Left hindlimb (tissue), 1 donor: ENCODE measurements around the gene TRPC1.
"Not testable (repeated sequence)": the region's sequence is repeated elsewhere in the genome, so short reads cannot be mapped to it uniquely, and the experiment has no call there.

Experiments
- DNase-seq: peaks from one replicate; pipeline ENCODE4 v3.0.0-alpha.2; 2018

TRPC1 gene

GRCh38 chr3:142723968-142724681 lies at the start of gene TRPC1:
Gene TRPC1, plus strand, starts transcription at chr3:142724034. Its CDS starts 526 bp downstream, at chr3:142724560.
- DNase-seq, result peak; percentile 90

GRCh38 chr3:142676151-142676550 lies 47.7 kb upstream of the TRPC1 start:
- no peak for DNase-seq

DNA sequence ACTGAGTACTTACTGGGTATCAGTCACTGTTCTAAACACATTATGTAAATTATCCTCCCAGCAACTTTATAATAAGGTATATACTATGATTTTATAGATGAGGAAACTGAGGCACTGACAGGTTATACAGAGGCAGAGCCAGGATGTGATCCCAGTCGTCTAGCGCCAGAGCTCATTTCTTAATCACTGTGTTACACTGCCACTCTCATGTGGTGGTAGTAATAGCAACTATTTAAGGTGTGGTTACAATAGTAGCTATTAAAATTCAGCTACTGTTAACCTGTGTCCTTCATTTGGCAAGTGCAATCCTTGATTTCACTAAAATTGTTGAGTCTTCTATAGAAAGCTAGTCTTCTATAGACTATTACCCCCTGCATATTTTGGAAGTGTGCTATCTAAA lies 43.1 kb upstream of the TRPC1 start:
- no peak for DNase-seq

DNA sequence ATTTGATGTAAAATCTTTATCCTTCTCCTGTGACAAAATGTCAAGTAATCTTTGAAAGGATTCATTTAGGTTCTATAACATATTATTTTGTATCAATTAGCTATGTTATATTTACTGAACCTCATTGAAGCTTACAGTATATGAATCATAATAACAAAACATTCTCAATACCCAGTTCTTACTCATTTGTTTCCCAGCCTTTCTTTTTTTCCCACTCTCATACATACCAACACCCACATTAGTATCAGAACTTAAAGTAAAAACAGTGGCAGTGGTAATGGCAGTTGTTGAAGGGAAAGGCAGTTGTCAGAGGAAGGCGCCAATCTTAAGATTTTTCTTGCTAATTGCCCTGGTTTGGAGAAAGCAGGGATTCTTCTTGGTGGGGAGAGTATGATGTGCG lies 33.2 kb upstream of the TRPC1 start:
- no peak for DNase-seq

GRCh38 chr3:142691527-142691926 lies 32.3 kb upstream of the TRPC1 start:
- DNase-seq, result no peak

DNA sequence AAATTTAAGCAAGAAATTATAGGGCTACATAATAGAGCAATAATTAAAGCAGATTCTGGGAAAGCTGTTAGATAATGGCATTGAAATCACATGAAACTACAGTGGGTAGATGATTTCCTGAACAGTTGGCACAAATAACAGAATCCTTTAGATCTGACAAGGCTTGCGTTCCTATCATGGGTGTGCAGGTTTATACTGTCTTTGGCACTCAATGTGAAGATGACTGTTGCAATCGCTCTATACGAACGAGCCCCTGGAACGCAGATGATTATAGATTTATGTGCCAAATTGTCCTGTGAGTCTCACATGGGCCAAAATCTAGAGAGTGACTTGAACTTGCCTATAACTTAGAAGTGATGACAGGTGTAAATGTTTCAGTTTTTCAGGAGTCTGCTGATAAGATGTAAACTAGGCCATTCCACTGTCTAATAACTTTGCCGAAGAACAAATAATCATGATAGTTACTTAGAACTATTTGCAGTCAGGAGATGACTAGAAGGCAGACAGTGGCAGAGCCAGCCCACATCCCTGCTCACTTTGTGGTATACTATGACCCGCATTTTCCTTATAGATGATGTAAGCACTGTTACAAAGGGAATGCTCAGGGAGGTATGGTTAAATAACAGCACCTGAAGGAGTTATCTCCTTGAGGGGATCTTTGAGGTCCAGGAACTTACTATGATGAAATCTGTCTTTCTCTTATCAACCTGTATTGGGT lies 30.5 kb upstream of the TRPC1 start:
- DNase-seq, result no peak

DNA sequence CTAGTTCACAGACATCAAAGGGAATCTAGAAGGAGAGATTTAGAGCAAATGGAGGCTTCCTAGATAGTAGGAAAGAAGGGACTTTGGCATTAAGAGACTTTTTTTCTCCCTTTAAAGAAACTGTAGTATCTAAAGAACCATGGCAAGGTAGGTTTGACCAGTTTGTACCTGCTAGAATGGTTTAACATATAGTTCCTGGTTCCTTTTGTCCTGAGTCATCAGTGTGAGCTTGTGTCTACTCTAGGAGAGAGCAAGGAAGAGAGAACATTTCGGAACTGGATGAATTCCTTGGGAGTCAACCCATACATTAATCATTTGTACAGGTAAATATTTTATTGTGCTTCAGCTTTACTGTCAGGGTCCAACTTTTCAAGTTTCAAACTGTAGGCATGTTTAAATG lies 29.6 kb upstream of the TRPC1 start:
- no peak for DNase-seq

DNA sequence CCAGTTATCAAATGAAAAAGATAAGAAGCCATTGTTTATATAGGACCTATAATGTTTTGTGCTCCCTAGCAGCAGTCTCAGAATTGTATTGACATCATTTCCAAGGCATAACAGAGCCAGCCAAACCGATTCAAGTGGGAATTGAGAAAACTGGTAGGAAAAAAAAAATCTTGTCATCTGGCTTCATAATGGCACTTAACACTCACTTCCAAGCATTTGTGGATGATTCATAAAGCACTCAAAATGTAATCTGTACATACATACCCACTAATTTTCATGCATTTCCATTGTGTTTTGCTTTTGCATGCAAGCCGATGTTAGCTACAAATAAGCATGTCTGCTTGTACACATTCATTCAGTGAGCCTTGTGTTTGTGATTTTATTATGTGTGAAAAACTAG lies 18.6 kb upstream of the TRPC1 start:
- DNase-seq, result no peak

DNA sequence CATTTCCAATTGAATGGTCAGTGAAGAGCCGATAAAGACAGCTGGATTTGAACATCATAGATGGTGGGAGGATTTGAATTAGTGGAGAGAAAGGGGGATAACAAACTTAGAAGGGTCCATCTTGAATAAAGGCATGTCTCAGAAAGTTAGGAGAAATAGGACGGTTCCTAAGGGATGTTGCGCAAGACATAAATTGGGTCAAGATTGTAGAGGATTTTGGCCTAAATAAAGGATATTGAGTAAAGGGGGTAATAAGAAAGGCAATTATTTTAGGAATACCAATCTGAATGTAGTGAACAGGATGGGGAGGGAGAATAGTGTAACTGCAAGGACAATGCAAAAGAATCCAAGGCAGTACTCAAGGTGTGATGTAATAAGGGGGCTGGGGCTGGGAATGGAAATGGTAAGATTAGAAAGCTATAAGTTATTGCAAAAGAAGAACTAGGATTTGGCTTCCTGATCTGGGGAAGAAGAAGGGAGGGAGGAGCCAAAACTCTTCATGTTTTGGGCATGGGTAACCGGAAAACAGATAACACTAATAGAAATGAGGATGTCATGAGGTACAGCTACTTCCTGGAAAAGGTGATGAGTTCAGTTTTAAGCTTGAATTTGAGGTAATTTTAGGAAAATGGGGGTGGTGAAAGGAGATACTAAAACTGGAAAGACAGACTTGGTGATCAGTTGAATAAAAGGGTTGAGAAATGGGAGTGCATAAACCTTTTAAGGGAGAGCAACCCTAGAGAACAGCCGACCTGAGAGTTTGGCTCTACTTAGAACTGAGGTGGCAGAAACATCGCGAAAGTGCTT lies 17.3 kb upstream of the TRPC1 start:
- no peak for DNase-seq

GRCh38 chr3:142709207-142709606 lies 14.6 kb upstream of the TRPC1 start:
- no peak for DNase-seq

DNA sequence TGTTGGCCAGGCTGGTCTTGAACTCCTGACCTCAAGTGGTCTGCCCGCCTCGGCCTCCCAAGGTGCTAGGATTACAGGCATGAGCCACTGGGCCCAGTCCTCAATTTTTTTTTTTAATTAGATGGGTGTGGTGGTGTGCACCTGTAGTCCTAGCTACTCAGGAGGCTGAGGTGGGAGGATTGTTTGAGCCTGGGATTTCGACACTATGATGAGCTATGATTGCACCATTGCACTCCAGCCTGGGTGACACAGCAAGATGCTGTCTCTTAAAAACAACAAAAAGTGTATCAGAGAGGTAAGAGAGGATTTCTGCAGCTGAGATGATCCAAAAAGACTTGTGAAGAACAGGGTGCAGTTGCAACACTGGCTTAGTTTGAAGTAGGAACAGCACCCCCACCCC lies 9.0 kb upstream of the TRPC1 start:
- not testable (repeated sequence) for DNase-seq

GRCh38 chr3:142716102-142716501 lies 7.7 kb upstream of the TRPC1 start:
- DNase-seq, result no peak

- DNase-seq, result no peak
These were observed 218 bp upstream of the TRPC1 start for GRCh38 chr3:142723665-142723967.

DNA sequence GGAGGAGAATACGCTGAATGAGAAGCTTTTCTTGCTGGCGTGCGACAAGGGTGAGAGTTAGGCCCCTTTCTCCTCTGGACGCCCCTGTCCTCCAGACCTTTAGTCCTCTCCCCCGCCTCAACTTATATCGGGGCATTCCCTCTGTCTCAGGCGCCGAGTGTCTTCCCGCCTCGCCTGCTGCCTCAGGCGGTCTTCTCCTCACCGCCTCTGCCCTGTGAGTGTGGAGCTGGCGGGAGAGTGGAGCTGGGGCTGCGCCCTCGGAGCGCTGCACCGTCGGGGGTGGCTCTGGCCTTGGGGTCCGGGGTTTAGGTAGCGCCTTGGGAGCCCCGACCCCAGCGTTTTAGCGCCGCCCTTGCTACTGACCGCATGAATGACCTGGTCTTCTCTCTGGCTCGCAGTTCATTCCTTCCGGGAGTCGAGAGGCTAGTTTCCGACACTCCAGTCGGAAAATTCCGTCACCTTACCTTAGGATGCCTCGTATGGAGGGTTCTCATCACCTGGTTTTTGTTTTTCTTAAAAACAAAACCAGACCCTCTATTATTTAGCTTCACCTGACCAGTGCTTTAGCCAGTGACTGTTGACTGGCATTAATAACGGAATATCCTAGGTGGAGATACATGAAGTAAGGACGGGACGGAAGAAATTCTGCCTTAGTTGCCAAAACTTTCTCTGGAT lies 985 bp downstream of the TRPC1 start:
- DNase-seq, result peak; percentile 66

DNA sequence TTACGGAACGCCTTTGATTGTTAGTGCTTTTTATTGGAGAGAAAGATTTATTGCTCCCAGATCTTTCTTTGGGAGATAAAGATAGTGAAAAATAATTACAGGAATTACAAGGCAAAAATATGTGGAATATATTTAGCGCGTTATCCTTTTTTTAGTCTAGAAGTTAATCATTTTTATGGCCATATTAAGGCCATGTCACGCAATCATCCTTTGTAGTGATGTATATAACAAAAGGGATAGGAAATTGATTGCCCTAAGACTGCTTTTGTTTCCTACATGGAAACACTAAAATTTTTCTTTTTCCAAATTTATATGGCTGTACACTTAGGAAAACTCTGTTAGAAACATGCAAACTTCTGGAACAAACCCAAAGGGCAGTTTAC lies 1.5 kb downstream of the TRPC1 start:
- no peak for DNase-seq

DNA sequence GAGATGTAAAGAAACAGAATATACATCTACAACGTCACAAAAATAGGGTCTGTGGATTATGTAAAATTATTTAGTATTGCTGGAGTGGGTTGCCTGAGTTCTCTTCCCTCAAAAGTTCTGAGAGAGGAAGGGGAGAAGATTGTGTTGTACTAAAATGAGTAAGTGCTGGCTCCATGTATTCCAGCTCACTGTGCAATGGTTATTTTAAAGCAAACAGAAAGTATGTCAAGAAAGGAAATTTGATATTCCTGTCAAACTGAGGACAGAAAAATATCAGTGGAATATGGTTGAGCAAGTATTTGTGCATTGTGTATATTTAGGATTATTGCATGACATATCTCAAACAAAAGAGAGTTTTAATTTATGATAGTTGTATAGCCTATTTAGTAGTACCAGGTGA lies 2.2 kb downstream of the TRPC1 start:
- DNase-seq, result no peak

DNA sequence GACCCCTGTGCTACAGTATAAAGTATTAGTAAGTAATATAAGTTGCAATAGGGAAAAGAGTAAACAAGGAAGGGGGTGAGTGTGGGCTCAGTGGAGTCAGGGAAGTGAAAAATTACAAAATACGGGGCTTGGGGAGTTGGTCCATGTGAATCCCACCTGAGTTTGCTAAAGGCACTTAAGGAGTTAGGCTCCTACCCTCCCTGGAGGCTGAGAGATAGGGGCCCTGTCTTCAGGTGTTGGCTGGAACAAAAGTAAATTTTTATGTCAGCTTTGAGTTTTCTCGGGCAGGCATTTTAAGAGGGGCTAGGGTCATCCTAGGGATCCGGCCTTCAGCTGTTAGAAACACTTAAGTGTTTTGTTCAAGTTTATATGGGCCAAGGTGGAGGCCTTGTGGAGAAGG lies 8.2 kb downstream of the TRPC1 start:
- DNase-seq, result no peak

DNA sequence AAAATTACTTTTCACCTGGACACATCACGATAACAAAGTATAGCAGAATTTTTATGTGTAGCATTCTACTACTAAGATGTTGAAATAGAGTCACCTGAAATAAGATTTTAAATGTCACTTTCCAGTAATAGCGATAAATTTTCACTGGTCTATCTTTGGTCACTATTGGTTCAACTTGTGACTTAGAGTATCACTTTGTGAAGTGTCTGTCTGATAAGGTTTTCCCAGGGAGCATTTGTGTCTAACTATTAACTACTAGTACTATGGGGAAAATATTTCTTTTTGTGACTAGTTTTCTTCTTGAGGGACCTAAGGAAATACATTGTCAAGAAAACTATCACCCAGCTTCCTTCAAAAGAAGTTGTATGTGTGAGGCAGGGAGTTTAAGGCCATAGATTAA lies 11.0 kb downstream of the TRPC1 start:
- no peak for DNase-seq

DNA sequence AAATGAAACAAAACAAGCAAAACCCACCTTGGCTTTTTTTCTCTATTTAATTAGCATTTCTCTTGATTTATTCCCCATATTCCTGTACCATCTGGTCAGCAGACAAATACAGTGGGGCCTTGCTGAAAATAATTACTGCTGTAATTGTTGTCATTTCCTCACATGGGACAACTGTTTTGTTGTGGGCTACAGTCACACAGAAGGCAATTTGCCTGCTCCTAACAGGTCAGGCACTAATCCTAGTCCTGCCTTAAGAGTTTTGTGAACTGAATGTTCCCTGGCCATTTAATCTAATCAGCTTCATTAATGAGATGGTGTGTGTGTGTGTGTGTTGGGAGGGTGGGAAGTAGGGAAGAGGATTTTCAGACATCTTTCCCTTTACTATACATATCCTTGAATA lies 11.6 kb downstream of the TRPC1 start:
- DNase-seq, result no peak

DNA sequence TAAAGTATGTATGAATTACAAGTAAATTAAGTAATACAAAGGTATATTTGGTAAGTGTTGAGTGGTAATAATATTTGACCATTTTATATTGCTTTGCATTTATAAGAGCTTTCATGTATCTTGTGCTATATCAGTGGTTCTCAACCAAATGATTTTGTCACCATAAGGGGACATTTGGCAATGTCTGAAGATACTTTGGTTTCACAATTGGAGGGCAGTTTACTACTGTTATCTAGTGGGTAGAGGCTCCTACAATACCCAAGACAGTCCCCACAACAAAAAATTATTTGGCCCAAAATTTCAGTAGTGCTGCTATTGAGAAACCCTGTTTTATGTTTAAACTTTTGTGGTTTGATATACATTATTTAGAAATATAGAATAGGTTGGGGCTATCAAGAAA lies 14.6 kb downstream of the TRPC1 start:
- no peak for DNase-seq

DNA sequence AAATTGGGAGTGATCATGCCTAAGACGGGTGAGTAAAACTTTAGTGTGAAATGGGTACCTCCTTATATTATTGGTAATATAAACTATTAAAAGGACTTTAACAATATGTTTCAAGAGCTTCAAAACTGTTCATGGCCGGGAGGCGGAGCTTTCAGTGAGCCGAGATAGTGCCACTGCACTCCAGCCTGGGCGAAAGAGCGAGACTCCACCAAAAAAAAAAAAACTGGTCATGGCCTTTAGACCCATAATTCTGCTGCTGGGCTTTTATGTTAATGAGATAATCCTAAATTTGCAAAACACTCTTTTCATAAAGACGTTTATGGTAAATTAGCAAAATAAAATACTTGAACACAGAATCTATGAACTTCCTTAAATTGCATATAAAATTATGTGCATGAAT lies 22.8 kb downstream of the TRPC1 start:
- DNase-seq, result no peak

- not testable (repeated sequence) for DNase-seq
These were observed 26.7 kb downstream of the TRPC1 start for GRCh38 chr3:142750531-142750930.

- DNase-seq, result not testable (repeated sequence)
These were observed 28.8 kb downstream of the TRPC1 start for GRCh38 chr3:142752605-142753004.

- DNase-seq, result no peak
These were observed 30.7 kb downstream of the TRPC1 start for GRCh38 chr3:142754494-142754893.
